DMS153 (cell line): ENCODE data around the gene SELPLG.
"Not testable (repeated sequence)": the region's sequence is repeated elsewhere in the genome, so short reads cannot be mapped to it uniquely, and the experiment has no call there.

Experiments
- DNase-seq: peaks from one replicate; lab custom pipeline; 2025; lab: John Stamatoyannopoulos, UW

SELPLG gene

DNA sequence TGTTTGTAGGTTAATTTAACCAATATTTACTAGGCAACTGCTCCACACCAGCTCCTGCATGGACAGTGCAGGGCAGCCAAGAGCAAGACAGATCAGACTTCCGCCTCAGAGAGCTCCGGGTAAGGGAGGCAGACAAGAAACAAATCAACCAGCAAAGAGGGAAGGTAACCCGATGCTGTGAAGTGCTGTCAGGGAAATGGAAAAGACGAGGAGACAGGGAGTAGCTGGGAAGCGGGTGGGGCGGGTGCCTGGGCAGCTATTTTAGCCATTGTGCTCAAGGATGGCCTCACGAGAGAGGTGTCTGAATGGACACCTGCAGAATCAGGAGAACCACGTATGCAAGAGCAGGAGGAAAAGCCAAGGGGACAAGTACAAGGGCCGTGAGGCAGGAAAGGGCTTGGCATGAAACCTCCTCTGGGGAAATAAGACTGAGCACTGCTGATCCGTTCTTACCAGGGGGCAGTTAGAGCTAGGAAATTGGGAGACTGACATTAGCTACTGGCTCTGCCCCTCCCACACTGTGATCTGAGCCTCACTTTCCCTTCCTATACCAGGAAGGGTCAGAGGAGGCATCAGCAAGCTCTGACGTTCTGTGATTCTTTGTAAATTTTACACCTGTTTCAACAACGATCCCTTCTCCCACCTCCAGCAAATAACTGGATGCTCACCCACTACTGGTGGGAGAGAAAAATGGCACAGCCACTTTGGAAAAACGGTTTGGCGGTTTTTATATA is 29.3 kb downstream of the SELPLG start:
- no peak for DNase-seq

DNA sequence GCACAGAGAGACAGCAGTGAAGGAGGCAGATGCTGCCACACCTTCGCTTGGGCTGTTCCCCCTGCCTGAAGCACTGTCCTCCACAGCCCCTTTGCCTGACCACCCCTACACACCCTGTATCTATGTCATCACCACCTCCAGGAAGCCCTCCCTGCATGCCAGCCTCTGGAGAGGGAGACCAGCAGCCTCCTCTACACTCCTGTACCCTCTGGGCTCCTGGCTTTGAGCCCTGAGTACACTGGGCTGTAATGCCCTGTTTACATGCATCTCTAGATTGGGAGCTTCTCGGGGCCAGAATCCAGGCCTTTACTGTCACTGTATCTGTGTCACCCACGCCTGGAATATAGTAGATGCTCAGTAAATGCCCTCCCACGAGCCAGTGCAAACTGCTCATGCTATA is 30.0 kb downstream of the SELPLG start:
- DNase-seq: no peak

DNA sequence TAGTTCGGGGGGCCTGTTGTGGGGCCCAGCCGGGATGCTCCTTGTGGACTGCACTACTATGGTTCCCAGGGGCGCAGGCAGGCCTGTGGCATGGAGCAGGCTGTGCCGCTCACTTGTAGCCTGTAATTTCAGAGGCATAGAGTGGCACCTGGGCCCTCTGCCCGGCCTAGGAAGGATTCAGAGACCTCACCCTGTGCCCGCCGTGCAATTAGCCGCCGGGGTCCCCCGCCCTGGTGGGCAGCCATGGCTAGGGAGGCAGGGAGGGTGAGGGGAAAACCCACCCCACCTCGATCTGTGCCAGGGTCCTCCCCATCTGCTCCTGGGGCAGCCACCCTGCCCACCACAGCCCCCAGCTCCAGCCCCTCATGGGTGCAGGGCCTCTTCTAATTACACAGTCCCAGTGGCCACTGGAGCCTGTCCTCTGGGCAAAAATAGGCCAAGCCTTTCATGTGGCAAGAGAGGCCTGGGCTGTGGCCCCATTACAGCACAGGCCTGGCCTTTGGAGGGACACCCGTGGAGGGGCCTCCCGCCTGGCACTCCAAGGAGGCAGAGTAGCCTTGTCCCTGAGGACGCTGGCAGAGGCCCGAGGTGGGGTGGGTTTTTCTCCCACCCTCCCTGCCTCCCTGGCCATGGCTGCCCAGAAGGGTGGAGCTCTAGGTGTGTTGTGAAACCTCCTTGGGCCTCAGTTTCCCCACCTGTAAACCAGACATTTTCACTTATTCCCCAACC is 30.6 kb downstream of the SELPLG start:
- DNase-seq: no peak

DNA sequence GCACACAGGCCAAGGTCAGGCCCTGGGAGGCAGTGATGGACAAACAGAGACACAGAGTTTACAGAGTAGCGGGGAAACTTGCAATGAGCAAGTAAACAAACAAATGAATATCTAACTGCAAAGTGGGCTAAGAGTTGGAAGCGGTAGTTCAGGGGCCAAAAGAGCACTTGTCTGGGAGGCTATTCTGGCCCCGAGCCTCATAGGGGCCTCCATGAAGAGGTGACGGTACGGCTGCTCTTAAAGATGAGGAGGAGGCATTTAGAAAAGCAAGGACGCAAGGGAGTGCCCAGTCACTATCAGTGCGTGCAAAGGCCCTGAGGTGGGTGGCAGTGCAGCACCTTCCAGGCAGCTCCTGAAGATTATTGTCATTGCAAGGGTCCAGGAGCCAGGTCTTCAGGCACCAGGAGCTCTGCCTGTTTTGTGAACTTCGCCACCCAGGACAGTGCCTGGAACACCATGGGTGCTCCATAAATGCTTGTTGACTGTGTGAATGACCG is 31.4 kb downstream of the SELPLG start:
- DNase-seq: no peak

DNA sequence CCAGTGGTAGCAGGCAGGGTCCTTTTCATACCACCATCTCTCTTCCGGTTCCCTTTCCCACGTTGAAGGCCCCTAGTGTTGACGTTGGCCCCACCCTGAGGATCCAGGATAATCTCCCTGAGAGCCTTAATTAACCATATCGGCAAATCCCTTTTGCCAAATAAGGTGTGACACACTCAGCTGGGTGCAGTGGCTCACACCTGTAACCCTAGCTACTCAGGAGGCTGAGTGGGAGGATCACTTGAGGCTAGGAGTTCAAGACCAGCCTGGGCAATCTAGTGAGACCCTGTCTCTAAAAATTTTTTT is 33.0 kb downstream of the SELPLG start:
- DNase-seq: no peak

DNA sequence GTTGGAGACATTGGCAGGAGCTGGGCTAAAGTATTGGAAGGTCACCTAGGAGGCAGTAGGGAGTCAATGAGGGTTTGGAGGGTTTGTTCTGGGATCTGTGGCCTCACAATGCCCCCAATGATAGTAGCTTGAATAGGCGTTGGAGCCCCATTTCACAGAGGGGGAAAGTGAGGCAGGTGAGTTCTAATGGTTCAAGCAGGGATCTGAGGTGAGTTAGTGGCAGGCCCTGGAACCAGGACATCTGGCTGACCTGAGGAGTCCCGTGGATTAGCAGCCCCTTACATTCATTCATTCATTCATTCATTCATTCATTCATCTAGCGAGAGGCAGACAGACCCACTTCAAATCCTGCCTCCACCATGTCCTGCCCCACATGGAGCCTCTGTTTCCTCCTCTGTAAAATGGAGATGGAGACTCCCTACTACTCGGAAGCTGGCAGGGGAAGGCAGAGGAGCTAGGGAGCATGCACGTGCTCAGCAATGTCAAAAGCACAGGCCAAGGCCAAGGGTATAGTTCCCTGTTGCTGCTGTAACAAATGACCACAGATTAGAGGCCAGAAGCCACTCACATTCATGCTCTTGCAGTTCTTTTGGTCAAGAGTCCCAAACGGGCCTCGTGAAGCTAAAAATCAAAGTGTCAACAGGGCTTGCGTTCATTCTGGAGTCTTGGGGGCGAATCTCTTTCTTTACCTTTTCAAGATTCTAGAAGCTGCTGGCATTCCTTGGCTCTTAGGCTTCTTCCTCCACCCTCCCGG is 33.6 kb downstream of the SELPLG start:
- DNase-seq: no peak

DNA sequence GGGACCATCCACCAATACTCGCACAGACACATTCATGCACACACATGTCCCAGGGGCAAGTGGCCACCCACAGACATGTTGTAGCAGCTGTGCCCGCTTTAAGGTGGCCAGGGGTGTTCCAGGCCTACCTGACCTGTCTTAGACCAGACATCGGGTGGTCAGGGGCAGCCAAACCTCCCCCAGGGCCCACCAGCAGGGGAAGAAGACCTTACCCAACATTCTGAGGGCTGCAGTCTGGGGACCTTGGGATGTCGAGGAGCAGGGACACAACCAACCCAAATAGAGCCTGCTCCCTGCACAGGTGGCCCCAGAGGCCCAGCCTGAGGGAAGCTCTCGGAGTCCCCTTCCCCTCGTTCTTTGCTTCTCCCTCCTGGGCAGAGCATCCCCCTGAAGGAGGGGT is 34.2 kb downstream of the SELPLG start:
- DNase-seq: no peak

DNA sequence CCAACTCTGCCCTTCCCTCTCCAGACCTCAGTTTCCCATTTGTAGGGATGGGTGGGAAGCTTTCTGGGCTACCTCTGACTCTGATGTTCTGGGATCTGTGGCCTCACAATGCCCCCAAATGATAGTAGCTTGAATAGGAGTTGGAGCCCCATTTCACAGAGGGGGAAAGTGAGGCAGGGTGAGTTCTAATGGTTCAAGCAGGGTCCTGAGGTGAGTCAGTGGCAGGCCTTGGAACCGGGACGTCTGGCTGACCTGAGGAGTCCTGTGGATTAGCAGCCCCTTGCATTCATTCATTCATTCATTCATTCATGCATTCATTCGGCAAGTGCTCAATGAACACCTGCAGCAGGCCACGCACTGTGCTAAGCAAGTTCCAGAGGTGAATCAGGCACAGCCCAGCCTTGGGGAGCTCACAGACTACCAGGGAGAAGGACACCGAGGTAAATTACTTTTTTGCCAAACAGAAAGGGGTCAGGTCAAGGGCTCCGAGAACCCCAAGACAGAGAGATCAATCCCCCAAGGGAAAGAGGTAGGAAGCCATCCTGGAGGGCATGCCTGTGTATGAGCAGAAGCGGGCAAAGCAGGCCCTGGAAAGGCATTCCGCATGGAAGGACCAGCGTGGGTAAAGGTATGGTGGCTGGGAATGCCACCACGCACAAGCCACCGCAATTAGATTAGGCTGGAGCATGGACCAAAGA is 35.0 kb downstream of the SELPLG start:
- DNase-seq: no peak

DNA sequence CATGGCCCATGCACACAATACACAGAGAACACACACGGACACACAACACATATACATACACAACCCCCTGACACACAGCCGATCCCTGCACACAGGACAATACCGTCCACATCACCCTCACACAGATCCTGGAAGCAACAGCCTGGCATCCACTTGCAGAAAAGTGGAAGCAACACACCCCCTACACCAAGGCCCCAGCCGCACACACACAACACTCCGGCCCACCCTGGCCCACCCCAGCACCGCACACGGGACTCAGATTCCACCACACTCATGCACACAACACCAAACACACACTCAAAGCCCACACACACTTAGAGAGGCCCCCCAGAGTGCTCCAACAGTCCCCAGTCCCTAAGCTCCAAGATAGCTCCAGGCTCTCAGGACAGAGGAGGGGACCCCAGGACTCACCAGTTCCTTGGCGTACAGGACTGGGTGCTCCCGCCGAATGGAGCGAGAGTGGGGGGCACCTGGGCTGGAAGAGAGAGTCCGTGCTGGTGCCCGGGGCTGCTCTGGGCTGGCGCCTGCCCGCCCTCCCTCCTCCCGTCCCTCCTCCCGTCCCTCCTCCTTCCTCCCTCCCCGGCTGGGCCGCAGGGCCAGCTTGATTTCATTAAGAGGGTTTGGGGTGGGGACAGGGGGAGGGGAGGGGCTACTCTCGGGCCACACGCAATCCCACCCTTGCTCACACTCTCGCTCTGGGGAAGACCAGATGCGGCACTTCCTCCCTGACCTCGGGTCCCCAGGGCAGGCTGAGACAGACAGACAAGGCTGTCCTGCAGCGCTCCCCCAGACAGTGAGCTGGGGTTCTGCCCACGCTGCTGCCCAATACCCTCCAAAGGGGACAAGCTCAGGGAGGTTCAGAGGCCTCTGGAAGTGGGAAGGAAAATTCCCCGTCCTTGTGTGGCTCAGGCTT is 35.9 kb downstream of the SELPLG start, which contains the start of gene TMEM119:
TSS of gene TMEM119 (minus strand) at position 526 of the 913 bp plus-strand sequence. CDS start 5,701 bp downstream, outside the sequence.
- no peak for DNase-seq

DNA sequence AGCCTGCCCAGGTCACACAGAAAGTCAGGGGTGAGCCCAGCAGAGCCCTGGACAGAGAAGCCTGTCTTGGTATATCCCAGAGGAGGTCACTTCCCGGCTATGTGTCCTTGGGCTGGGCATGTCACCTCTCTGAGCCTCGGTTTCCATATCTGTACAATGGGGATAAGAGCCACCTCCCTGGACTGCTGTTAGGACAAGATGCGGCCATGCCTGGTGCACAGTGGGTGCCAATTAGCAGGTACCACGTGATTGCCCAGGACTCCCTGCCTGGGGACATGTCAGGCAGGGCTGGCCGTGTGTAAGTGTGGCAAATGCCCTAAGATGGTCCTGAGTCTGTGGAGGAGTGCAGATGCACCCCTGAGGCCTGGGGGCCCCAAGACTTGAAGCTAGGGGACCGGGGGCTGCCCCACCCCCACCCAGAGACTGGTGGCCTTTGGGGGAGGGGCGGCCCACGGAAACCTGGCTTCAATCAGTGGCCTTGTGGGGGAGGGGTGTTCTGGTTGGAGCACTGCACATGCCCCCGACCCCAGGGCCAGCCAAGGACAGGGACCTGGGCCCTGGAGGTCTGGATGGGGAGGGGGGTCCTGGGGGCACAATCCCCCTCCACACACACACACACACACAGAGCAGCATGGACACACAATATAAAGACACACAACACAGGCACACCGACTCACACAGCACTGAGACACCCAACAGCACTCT is 36.7 kb downstream of the SELPLG start:
- DNase-seq: no peak

DNA sequence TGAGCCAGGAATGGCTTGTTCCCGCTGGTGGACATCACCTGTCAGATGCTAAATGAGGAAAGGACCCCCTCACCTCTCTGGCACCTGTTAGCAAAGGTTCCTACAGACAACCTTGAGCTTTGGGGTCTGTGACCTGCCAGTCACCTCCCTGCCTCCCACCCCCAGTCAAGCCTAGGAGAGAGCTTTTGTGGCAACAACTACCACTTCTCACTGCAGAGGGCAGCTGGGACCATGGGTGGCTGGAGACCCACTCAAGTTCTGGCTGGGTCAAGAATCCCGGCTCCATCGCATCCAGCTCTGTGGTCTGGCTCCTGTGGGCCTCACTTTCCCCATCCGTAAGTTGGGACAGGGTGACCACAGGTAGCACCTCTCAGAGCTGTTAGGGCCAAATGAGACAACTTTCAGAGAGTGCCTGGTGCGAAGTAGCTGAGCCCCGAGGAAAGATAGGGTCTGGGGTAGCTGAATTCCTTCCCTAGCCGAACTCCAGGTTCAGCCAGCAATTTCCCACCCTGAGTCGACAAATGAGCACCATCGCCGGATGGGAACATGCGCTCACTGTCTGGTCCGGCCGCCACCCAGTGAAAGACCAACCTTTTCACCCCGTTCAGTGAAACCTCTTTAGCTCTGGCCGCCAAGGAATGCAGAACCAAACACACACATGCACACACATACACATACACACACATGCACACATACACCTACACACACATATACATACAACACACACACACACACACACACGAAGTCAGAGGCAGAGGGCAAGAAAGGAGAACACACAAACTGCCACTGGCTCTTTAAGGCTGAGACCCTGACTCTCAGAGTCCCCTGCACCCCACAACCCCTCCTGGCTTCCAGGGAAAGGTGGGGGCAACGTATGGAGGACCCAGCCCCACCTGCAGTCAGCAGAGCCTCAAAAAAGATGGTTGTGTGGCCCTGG is 37.7 kb downstream of the SELPLG start:
- no peak for DNase-seq

DNA sequence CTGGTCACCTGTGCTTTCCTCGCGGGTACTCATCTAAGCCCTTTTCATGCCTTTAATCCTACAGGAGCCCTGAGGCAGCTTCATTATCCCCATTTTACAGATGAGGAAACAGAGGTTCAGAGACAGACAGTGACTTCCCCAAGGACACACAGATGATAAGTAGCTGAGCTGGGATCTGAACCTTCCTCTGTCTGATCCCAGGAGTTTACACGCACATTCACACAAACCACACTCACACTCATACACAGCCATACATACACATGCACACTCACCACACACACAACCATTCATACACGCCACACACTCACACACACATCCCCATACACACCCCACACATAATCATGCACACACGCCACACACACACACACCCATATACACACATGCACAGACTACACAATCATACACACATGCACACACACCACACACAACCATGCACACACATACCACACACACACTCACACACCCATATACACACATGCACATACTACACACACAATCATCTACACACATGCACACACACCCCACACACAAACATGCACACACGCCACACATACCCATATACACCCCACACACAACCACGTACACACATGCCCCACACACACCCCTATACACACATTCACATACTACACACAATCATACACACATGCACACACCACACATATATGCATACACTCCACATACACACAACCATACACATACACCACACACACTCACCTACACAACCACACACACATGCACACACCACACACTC is 38.6 kb downstream of the SELPLG start:
- DNase-seq: no peak

DNA sequence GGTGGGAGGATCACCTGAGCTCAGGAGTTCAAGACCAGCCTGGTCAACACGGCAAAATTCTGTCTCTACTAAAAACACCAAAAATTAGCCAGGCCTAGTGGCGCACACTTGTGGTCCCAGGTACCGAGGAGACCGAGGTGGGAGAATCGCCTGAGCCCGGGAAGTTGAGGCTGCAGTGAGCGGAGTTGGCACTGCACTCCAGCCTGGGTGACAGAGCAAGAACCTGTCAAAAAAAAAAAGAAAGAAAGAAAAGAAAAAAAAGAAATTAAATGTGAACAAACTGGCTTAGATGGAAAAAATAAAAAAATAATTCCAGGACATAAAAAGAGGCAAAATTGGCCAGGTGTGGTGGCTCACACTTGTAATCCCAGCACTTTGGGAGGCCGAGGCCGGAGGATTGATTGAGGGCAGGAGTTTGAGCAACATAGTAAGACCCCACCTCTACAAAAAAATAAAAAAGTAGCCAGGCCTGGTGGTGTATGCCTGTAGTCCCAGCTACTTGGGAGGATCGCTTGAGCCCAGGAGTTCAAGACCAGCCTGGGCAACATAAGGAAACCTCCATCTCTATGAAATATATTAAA is 39.3 kb downstream of the SELPLG start:
- DNase-seq: no peak

DNA sequence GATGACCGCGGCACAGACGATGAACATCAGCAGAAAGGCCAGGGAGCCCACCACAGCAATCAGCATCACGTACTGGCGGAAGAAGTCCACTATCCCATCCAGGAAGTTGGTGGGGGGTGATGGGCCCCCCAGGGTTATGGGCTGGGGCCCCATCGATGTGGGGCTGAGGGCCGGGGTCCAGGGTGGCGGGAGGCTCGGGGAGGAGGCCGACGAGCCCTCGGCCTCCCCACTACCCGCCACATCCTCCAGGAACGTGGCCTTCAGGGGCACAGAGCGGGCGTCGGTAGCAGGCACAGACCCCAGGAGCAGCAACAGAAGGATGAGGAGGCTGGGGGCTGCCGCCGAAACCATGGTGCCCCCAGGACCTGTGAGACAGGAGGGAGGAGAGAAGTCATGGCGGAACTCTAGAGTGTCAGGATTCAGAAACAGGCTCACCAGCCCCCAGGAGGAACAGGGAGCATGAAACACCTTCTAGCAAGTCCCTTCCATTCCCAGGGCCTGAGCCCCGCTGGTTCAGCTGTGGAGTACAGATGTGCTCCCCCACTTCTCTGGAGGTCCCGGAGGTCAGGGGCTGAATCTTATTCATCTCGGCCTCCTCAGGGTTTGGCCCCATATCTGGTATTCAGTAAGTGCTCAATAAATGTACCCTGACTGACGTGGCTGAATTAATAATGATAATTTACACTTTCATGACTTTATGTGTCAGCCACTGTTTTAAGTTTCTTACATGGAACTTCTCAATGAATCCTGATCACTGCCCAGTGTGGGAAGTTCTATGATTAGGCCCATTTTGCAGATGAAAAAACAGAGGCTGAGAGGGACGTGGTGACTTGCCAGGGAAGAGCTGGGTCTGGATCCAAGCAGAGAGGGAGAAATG is 41.4 kb downstream of the SELPLG start:
- DNase-seq: no peak

DNA sequence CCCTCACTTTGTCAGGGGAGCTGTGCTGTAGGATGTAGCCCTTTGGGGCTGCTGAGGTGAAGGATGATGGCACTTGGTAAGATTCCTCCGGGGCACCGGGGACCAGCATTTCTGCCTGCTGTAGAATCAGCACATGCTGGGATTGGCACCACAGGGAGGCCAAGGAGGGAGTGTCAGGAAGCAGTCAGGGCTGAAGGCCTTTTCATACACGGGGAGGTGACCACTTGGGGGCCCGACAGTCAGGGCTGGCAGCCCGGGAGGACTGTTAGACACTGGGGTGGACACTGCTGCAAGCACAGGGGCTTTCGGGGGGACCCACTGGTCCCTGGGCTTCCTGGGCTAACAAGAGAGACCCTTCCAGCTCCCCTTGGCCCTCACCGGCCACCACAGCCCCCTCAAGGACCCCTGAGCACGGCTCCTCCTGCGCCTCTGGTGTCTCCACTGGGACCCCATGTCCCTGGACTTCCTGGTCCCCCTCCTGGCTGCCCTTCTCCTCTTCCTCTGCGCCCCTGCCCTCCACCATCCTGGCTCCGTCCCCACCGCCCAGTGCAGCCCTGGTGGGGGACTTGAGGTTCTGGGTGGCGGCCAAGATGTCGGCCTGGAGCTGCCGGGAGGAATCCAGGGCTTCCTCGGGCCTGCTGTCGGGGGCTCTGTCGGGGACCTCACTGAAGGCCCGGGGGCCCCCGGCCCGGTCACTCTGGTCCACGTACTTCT is 42.3 kb downstream of the SELPLG start:
- DNase-seq: no peak

DNA sequence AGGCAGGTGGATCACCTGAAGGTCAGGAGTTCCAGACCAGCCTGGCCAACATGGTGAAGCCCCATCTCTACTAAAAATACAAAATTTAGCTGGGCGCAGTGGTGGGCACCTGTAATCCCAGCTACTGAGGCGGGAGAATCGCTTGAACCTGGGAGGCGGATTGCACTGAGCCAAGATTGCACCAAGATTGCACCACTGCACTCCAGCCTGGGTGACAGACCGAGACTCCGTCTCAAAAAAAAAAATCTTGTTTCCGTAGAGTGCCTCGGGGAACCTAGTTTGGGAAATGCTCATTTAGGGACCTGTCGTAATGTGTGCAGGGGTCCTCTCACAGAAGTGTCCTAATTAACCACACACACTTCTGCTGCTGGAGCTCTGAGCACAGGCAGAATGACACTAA is 43.2 kb downstream of the SELPLG start:
- not testable (repeated sequence) for DNase-seq

DNA sequence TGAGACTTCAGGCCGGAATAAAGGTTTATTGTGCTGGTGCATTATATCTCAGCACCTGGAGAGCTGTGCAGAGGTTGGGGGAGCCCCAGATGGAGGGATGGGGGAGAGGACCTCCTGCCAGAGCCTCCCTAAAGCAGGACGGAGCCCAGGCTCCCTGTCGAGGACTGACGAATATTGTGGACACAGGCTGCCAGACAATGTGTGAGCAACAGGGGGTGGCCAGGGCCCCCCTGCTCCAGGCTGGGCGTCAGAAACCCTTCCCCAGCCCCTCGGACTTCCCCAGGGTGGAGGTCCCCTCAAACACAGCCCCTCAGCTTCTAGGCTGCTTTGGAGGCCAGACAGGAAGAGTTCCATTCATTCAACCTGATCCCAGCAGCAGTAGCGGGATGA is 43.9 kb downstream of the SELPLG start:
- no peak for DNase-seq
